Ammon's horn (tissue), 1 donor: ENCODE results near the gene COX6A2.

Experiments used
- DNase-seq: peaks from one replicate; pipeline ENCODE4 v3.0.0-alpha.2; 2016; ENCODE audit warnings: low spot score

COX6A2 gene

DNA sequence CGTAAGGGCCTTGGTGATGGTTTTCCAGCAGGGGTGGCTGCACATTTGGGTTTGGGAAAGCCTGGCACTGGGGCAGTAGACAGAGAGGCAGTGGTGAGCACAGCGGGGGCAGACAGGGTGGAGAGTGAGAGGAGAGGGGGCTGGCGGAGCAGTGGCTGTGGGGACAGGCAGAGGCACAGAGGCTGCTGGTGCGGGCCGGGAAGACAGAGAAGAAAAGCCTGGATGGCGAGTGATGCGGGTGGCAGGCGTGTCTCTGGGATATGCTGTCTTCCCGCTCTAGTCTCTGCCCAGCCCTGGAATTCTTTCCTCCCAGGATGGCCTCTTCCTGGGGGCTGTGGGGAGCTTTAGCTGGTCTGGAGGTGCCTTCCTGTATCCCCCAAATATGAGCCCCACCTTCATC lies 18.1 kb downstream of the COX6A2 start:
- DNase-seq, result no peak

DNA sequence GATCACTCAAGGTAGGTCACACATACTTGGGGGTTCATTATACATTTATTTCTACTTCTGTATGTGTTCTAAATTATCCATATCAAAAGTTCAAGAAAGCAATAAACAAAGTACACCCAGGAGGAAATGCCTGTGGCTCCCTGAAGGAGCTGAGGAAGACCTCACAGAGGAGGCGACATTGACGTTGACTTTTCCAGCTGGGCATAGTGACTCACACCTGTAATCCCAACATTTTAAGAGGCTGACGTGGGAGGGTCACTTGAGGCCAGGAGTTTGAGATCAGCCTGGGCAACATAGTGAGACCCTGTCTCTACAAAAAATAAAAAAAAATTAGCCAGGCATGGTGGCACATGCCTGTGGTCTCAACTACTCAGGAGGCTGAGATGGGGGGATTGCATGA lies 18.7 kb downstream of the COX6A2 start:
- DNase-seq, result no peak

DNA sequence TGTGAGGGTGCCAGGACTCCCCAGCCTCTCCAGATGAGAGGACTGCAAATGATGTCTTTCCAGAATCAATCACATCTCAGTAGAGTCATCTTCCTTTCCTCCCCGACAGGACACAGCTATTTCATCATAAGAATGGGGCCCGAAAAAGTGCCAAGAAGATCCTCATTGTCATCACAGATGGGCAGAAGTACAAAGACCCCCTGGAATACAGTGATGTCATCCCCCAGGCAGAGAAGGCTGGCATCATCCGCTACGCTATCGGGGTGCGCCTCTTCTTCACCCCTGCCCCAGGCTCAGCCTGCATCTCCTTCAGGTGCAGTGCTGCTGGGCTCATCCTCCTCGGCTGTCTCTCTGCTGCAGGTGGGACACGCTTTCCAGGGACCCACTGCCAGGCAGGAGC lies 20.8 kb downstream of the COX6A2 start:
- DNase-seq, result no peak

DNA sequence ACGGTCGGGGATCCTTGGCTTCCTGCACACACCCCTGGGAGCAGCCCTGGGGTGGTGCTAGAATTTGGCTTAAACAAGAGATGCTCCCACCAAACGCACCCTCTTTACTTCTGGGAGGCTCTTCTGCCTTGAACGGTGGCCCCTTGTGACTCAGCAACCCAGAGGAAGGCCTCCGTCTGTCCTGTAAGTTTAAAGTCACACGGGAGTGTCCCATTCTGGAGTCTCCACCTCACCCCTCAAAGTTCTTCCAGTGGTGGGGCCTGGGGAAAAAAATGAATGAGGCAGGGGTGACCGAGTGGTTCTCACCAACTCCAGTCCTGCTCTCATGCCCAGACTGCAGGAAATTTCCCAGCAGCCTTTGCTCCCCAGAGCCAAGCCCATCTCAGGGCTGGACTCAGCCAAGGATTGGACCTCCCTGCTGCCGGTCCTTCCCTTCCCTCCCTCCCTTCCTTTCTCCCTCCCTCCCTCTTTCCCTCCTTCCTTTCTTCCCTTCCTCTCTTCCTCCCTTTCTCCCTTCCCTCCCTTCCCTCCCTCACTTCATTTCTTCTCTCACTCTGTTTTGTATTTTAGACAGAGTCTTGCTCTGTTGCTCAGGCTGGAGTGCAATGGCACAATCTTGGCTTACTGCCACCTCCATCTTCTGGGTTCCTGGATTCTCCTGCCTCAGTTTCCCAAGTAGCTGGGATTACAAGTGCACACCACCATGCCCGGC lies 23.7 kb downstream of the COX6A2 start:
- peak; percentile 28 for DNase-seq

DNA sequence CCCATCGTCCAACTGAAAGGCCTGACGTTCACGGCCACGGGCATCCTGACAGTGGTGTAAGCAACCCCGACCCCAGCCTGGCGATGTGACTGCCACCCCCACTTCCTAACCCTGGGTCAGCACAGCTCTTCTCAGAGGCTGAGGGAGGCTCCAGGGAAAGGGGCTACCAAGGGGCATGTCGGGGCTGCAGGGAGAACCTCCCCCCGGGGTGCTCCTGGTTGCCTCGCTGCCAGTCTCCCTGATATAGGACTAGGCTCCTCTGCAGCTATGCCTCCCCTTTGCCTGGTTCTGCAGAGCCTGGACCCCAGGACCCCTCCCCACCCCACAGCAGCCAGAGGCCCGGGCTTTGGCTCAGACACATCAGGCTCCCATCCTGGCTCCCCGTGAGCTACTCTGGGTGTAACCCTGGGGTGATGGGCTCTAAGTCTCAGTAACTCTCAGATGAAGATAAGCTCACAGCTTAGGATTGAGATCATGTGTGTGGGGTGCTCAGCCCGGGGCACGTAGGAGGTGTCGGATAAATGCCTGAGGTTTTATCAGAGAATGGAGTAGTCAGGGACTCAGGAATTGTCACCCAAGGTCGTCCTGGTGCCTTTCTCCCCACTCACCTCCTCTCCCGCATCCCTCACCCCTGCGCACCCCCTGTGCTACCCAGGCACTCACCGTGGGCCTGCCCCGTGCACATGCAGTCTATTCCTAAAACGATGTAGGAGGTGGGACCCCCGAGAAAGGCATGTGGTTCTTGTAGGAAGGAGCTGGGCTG lies 24.4 kb downstream of the COX6A2 start:
- no peak for DNase-seq

DNA sequence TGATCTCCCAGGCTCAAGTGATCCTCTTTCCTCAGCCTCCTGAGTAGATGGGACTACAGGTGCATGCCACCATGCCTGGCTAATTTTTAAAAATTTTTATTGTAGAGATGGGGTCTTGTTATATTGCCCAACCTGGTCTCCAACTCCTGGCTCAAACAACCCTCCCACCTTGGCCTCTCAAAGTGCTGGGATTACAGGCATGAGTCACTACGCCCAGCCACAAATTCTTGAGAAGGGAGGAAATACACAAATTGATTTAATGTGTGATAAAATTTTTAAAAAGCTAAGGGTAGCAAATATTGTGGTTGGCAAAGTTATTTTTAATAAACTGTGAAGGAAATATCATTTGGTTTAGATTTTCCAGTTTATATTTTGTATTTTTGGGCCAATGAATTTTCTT lies 25.5 kb downstream of the COX6A2 start:
- DNase-seq, result no peak

DNA sequence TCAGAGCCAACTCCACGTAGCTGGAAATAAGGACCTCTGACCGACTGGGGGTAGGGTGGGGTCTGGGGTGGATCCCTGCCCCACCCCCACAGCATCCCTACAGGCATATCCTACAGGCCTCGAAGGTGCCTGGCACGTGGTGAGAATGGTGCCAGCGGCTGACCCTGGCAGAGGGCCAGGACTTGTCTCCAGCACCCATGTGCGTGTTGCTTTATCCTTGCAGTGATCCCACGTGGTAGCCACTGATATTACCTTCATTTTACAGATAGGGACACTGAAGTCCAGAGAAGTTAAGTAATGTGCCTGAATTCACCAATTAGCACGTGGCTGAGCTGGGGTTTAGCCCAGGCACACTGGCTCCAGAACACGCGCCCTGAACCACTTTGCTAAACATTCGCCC lies 26.7 kb downstream of the COX6A2 start:
- no peak for DNase-seq

DNA sequence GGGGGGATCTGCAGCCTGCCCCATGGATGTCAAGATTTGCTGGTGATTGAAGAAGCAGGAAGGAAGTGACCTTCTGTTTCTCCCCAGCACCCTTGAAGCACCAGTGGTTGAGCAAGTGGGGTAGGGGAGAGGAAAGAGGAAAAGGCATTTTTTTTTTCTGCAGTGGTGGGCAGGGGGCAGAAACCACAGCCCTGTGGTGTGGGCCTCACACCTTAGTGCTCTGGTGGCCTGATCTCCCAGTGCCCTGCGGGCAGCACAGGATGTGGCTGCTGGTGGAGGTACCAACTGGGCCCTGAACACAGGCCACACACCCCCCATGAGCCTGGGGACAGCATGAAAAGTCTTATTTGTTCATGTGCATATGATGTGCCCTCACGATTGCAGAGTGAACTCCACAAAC lies 28.0 kb downstream of the COX6A2 start:
- no peak for DNase-seq

DNA sequence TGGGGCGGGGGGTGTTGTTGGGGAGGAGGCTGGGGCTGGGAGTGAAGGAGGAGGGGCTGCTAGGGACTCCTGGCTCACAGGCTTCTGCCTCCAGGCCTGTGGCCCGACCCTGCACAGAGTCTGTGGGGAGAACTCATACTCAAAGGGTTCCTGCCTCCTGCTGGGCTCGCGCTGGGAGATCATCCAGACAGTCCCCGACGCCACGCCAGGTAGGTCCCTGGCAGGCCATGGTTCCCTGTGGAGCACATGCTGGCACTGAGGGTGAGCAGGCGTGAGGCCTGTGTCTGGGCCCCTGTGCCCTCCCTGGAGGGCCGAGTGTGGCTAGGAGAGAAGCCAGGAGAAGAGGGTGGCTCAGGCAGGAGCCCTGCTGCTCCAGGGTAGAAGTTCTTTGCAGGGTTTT lies 30.5 kb downstream of the COX6A2 start:
- DNase-seq, result no peak

DNA sequence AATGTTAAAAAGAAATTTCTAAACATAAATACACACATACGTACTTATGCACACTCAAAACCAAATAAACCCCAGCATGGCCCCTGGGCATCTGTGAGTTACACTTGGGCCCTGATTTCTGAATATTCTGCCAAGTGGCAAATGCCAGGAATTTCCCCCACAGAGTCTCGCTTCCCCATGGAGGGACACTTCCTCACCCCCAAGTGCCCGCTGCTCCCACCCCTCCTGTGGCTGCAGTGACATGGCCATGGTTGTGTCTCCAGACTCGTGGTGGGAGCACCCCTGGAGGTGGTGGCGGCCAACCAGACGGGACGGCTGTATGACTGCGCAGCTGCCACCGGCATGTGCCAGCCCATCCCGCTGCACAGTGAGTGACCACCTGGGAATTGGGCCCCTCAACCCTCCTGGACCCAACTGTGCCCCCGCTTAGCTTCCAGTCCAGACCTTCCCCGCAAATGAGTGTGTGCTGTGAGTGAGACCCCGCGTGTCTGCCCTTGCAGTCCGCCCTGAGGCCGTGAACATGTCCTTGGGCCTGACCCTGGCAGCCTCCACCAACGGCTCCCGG lies 31.0 kb downstream of the COX6A2 start:
- DNase-seq, result no peak

DNA sequence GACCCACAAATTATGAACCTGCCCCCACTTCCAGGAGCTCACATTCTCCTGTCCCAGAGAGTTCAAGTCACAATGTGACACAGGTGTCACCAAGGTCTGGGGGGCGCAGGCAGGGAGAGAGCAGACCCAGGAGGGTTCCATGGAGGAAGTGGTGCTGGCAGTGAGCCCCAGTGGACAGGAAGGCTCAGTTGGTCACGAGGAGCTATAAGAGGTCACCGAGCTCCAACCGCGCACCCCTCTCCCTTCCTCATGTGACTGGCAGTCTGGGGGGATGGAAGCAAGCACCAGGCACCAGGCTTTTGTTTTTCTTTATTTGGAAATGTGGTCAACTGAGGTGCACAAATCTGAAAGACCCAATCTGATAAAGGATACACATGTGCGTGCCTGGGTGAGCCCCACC lies 32.5 kb downstream of the COX6A2 start:
- peak; percentile 23 for DNase-seq

DNA sequence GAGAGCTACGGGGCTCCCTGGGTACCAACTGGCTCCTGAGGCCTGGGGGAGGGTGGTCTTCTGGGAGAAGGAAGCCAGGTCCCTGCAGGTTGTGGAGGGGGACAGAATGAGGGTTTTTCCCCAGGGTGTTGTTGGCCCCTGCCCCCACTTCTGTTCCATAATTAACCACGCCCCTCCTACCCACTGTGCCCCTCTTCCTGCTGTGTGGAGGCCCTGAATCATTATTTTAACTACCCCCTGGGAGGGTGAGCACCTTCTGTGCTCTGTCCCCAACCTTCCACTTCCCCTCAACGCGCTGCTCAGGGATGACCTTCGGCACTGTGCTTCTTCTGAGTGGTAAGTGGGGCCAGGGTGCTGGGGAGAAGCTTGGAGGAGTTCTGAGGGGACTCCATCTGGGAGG lies 35.1 kb downstream of the COX6A2 start, which contains the start of gene ITGAD:
ITGAD (plus strand) TSS at position 280 of the 400 bp plus-strand sequence; CDS start at position 306, 26 bp downstream.
- no peak for DNase-seq

DNA sequence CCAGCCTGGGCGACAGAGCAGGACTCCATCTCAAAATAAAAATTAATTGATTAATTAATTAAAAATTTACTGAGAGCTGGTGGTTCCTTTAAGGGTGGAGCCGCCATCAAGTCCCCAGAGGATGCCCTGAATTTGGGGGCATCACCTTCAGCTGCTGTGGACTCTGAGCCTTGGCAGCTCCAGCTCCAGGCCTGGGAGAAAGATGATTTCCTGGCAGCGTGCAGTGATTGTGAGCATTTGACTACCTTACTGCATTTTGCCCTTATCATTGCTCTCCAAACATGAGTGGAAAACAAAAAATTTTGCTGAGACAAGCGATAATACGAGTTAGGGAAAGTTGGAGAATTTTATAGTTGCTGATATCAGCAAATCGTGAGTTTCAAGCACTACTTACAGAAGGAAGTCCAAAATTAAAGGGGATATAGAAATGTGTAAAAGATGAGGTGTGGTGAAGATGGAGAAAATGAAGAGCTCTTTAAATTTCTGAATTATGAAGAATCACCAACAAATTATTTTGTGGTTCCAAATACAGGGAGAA lies 37.6 kb downstream of the COX6A2 start:
- no peak for DNase-seq

DNA sequence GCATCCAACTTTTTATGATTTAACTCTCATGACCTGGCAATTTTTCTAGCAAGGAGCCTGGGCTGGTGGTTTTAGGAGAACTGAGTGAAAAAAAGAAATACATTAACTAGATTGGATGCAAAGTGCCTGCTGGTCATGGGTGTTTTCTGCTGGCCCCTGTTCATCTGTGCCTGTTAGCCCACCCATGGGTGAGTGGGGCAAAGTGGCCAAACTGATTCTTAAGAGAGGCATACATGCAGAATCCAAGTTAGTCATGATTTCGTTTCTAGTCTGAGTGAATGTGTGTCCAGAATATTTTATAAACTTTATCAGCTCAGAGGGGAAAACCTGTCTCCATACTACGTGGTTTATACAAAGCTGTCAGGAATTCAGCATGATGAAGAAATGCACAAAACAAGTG lies 39.6 kb downstream of the COX6A2 start:
- DNase-seq, result no peak

DNA sequence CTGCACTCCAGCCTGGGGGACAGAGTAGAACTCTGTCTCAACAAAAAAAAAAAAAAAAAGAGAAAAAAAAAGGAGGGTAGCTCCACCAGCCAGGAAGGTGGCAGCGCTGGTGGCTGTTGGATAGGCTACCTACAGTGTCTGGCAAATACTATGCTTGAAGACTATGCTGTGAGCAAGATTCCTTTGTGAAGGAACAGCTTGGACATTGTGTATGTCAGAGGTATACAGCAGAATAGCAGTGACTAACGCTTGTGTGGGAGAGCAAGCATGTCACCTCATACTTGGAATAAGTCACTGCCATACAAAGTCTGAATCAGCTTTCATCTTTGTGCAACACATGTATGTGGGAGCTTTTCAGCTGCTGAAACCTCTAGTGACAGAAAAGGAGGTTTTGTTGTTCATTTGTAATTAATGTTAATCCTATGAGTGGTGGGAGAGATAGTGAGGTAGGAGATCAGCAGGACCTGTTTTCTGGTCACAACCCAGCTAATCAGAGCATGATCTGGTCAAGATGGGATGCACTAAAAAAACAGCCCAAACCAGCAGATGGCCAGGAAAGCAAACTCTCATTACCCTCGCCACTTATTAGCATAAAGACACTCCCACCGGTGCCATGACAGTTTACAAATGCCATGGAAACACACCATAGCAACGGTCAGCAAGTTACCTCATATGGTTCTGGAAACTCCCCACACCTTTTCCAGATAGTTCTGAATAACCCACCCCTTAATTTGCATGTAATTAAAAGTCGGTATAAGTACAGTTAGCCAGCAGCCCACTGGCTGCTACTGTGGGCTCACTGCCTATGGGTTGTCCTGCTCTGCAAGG lies 41.8 kb downstream of the COX6A2 start:
- DNase-seq, result peak; percentile 80

DNA sequence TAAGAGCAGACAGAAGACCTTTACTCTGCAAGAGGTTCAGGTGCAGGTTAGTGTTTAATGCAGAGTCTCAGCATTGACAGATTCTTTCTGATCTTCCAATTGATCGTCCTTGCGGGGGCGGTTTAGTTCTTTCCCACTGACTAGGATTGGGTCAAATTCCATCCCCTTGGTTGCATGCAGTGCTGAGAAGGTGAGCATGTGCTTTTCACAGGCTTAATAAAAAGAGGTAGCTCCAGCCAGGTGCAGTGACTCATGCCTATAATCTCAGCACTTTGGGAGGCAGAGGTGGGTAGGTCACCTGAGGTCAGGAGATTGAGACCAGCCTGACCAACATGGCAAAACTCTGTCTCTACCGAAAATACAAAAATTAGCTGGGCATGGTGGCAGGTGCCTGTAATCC lies 42.5 kb downstream of the COX6A2 start:
- no peak for DNase-seq

DNA sequence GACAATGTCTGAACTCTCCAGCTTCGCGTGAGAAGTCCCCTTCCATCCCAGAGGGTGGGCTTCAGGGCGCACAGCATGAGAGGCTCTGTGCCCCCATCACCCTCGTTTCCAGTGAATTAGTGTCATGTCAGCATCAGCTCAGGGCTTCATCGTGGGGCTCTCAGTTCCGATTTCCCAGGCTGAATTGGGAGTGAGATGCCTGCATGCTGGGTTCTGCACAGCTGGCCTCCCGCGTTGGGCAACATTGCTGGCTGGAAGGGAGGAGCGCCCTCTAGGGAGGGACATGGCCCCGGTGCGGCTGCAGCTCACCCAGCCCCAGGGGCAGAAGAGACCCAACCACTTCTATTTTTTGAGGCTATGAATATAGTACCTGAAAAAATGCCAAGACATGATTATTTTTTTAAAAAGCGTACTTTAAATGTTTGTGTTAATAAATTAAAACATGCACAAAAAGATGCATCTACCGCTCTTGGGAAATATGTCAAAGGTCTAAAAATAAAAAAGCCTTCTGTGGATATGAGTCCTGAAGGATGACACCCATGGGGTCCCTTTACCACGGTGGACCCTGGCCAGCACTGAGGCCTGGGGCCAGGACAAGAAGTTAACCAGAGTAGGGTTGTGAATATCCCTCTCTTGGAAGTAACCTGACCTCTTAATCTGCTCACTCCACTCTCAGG lies 45.5 kb downstream of the COX6A2 start:
- DNase-seq, result peak; percentile 76

DNA sequence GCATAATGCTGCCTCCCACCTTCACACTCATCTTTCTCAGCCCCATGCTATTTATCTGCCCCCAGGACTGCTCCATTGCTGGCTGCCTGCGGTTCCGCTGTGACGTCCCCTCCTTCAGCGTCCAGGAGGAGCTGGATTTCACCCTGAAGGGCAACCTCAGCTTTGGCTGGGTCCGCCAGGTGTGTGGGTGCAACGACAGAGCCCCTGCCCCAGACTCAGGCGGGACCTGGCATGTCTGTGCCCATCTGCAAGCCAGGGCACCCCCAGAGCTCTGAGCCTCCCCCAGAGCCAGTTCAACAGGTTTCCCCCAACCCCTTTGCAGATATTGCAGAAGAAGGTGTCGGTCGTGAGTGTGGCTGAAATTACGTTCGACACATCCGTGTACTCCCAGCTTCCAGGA lies 48.0 kb downstream of the COX6A2 start:
- no peak for DNase-seq
